Nephron progenitor cell (in vitro differentiated cells): Measurements from ENCODE around the gene ANKRD34C.

Experiments used
- DNase-seq: peaks from one replicate; pipeline ENCODE4 v3.0.0; 2021
- H3K27ac Mint-ChIP-seq: 2 replicates; pipeline ENCODE4 v1.8.0; 2021; ENCODE audit warnings: mild to moderate bottlenecking, moderate library complexity, mixed read lengths
- H3K27me3 Mint-ChIP-seq: 2 replicates; pipeline ENCODE4 v1.8.0; 2021; ENCODE audit warnings: mild to moderate bottlenecking, low read depth, mixed read lengths; ENCODE audit not compliant: poor library complexity
- H3K36me3 Mint-ChIP-seq: 2 replicates; pipeline ENCODE4 v1.8.0; 2021; ENCODE audit warnings: low read depth, mixed read lengths
- H3K4me1 Mint-ChIP-seq: 2 replicates; pipeline ENCODE4 v1.8.0; 2021; ENCODE audit warnings: mixed read lengths
- H3K4me3 Mint-ChIP-seq: 2 replicates; pipeline ENCODE4 v1.8.0; 2021; ENCODE audit warnings: mild to moderate bottlenecking, moderate library complexity, mixed read lengths
- H3K9me3 Mint-ChIP-seq: 2 replicates; pipeline ENCODE4 v1.8.0; 2021; ENCODE audit warnings: mild to moderate bottlenecking, moderate library complexity, mixed read lengths
- TF ChIP-seq, protein P1 (sequence below): fragments of 200-600 bp; sonication (generic); IDR thresholded peaks from 2 replicates; pipeline ENCODE4 v1.5.0; 2021; ENCODE audit warnings: antibody characterized with exemption

Gene ANKRD34C

DNA sequence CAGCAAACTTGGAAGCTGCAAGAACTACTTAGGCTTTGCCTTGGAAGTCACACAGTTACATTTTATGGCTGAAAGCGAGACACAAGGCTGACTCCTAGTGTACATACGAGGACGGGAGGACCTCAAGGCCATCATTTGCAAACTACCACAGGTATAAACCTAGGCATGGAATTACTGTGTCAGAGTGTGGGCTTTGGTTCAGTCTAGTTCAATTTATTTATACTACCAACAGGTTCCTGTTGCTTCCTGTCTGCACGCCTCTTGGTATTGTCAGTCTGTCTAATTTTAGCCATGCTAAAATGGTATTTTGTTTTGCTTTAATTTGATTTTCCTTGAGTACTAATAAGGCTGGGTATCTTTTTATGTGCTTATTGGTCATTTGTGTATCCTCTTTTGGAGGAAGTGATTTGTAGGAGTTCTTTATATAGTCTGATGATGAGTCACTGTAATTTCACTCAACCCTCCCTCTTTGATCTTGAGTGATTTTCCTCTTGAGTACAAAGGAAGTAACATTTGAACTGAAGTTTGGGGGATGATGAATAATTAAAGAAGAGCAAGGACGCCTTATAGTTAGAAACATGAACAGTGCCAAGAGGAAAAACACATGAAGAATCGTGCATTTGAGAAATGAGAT is 8.2 kb downstream of the ANKRD34C start:
- Mint-ChIP-seq H3K27ac (no peak overlapping the region), H3K9me3 (no peaks in the 10 kb centered on the region), H3K4me3 (no peak overlapping the region), H3K4me1 (no peaks in the 10 kb centered on the region), H3K27me3 (peaks cover 79% of the 10 kb centered on the region), H3K36me3 (no peaks in the 10 kb centered on the region)
- DNase-seq = no peak
- TF ChIP-seq, protein P1, sequence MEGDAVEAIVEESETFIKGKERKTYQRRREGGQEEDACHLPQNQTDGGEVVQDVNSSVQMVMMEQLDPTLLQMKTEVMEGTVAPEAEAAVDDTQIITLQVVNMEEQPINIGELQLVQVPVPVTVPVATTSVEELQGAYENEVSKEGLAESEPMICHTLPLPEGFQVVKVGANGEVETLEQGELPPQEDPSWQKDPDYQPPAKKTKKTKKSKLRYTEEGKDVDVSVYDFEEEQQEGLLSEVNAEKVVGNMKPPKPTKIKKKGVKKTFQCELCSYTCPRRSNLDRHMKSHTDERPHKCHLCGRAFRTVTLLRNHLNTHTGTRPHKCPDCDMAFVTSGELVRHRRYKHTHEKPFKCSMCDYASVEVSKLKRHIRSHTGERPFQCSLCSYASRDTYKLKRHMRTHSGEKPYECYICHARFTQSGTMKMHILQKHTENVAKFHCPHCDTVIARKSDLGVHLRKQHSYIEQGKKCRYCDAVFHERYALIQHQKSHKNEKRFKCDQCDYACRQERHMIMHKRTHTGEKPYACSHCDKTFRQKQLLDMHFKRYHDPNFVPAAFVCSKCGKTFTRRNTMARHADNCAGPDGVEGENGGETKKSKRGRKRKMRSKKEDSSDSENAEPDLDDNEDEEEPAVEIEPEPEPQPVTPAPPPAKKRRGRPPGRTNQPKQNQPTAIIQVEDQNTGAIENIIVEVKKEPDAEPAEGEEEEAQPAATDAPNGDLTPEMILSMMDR = no peak

DNA sequence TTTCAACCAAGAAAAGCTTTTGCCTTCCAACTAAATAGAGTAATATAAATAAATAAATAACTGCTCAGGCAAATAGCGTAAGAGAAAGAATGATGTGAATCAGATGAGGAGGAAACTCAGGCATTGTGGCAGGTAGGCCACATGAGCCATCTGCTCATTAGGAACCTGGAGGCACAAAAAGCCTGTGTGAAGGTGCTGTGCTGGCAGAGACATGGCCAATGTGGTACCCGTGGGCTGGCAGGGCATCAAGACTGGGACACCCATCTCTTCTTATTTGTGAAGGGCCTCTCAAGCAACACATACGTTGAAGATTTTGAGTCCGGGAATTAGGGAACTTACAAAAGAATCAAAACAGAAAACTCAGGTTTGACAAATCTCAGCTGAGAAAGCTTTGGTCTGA is 9.5 kb downstream of the ANKRD34C start:
- H3K27me3 Mint-ChIP-seq = peaks cover 74% of the 10 kb centered on the region

DNA sequence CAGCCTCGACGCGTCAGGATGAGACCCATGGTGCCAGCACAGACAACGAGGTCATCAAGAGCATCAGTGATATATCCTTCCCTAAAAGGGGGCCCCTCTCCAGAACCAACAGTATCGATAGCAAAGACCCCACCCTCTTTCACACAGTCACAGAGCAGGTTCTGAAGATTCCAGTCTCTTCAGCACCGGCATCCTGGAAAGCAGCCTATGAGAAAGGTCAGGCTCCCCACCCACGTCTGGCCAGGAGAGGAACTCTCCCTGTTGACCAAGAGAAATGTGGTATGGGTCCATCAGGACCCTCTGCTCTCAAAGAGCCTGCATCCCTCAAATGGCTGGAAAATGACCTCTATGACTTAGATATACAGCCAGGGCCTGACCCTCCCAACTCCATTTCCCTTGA is 11.6 kb downstream of the ANKRD34C start:
- no peaks in the 10 kb centered on the region for H3K9me3 Mint-ChIP-seq
- no peak overlapping the region for H3K27ac Mint-ChIP-seq
- TF ChIP-seq, protein P1 = no peak
- no peak for DNase-seq
- H3K27me3 Mint-ChIP-seq = peaks cover 71% of the 10 kb centered on the region
- no peaks in the 10 kb centered on the region for H3K36me3 Mint-ChIP-seq
- H3K4me3 Mint-ChIP-seq = no peak overlapping the region
- no peaks in the 10 kb centered on the region for H3K4me1 Mint-ChIP-seq

More for the DNA sequence above, 9.5 kb downstream of the ANKRD34C start:
- TF ChIP-seq, protein P1 = no peak
- Mint-ChIP-seq H3K4me1 (no peaks in the 10 kb centered on the region), H3K36me3 (no peaks in the 10 kb centered on the region), H3K27ac (no peak overlapping the region), H3K9me3 (no peaks in the 10 kb centered on the region), H3K4me3 (no peak overlapping the region)
- no peak for DNase-seq

DNA sequence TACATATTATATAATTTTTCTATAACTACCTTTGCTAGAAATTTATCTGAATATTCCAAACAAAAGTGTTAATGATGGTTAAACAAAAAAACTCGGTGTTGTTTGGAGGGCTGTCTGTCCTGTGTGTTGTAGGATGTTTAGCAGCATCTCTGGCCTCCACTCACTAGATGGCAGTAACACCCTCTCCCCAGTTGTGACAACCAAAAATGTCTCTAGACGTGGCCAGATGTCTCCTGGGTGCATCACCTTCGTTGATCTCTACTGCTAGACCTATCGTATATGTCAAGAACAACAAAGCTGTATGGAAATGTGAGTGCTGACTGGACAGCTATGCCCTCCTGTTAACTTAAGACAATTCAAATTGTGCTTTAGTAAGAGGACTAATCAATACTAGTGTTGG is 14.1 kb downstream of the ANKRD34C start:
- no peaks in the 10 kb centered on the region for H3K4me1 Mint-ChIP-seq
- TF ChIP-seq, protein P1 = no peak
- no peak overlapping the region for H3K4me3 Mint-ChIP-seq
- DNase-seq = no peak
- no peaks in the 10 kb centered on the region for H3K36me3 Mint-ChIP-seq
- H3K27me3 Mint-ChIP-seq = peaks cover 72% of the 10 kb centered on the region
- H3K9me3 Mint-ChIP-seq = no peaks in the 10 kb centered on the region
- H3K27ac Mint-ChIP-seq = no peak overlapping the region

DNA sequence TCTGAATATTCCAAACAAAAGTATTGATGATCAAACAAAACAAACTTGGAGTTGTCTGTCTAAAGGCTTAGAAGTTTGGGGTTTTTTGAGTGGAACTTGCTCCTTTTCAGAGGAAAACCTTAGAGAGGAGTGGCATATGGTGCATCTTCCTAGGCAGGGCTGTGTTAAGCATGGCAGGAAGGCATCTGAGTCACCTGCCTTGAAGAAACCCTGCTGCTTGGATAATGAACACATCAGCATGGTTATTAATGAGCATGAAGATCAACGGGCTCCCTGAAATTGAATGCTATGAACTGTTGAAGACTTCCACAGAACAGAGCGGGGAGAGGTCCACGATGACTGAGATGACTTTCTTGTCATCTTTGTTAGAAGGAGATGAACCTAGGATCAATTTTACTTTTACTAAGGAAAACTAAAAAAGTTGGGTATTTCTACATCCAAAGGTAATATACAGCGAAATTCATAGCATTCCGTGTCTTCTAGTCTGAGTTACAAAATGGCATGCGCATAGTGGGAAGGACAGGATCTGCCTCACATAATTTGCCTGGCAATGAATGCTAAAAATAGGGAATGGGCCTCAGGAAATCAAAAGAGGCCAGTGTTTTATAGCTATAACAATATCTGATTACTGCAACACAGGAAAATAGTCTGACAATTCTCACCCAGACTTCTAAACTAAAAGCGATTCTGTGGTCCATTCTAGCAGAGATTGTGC is 16.8 kb downstream of the ANKRD34C start:
- no peaks in the 10 kb centered on the region for H3K36me3 Mint-ChIP-seq
- H3K4me1 Mint-ChIP-seq = no peaks in the 10 kb centered on the region
- peaks cover 80% of the 10 kb centered on the region for H3K27me3 Mint-ChIP-seq
- H3K27ac Mint-ChIP-seq = no peak overlapping the region
- DNase-seq = no peak
- TF ChIP-seq, protein P1 = no peak
- no peaks in the 10 kb centered on the region for H3K9me3 Mint-ChIP-seq
- no peak overlapping the region for H3K4me3 Mint-ChIP-seq

DNA sequence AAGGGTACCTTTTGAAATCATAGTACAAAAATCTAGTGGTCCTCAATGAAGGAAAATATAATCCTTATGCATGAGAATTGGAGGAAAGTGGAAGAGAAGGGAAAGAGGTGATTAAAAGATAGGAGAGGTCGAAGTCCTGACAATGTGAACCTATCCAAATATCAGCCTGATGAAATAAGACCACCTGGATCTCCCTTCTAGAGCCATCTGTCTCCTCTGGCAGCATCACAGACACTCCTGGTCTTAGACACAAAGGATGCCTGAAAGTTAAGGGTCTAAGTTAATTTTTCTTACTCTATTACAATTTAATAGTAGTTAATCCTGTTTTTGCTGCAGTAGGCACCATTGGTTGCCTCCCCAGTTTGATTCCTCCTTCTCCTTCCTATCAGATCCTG is 17.3 kb downstream of the ANKRD34C start:
- TF ChIP-seq, protein P1 = no peak
- no peak for DNase-seq
- H3K4me3 Mint-ChIP-seq = no peak overlapping the region
- H3K36me3 Mint-ChIP-seq = no peaks in the 10 kb centered on the region
- no peak overlapping the region for H3K27ac Mint-ChIP-seq
- no peaks in the 10 kb centered on the region for H3K9me3 Mint-ChIP-seq
- peaks cover 81% of the 10 kb centered on the region for H3K27me3 Mint-ChIP-seq
- no peaks in the 10 kb centered on the region for H3K4me1 Mint-ChIP-seq
